GM12865 (cell line): Measurements from ENCODE around the gene VEGFC.

Experiments
- DNase-seq: peaks from one replicate; pipeline ENCODE4 v3.0.0; 2010; ENCODE audit warnings: low read depth
- H3K4me3 ChIP-seq: 2 replicates; pipeline ENCODE4 v1.5.1; 2011; ENCODE audit warnings: mild to moderate bottlenecking, low read depth, low read length, control low read depth
- CTCF ChIP-seq: IDR thresholded peaks from 2 replicates; pipeline ENCODE4 v1.5.1; 2011; ENCODE audit warnings: low read length, control low read depth, low read depth, inconsistent platforms; ENCODE audit not compliant: insufficient read depth; ENCODE audit errors: missing control alignments

VEGFC gene

GRCh38 chr4:176675810-176676209 is 116.9 kb downstream of the VEGFC start:
- H3K4me3 ChIP-seq, result no peak overlapping the region
- no peak for DNase-seq
- TF ChIP-seq CTCF, result no peak

- DNase-seq, result no peak
- H3K4me3 ChIP-seq, result no peak overlapping the region
- TF ChIP-seq CTCF, result no peak
These were observed 121.2 kb downstream of the VEGFC start for GRCh38 chr4:176671532-176671931.

GRCh38 chr4:176668324-176668723 is 124.4 kb downstream of the VEGFC start:
- TF ChIP-seq CTCF, result no peak
- H3K4me3 ChIP-seq, result no peak overlapping the region
- no peak for DNase-seq

- no peak for TF ChIP-seq CTCF
- DNase-seq, result no peak
- no peak overlapping the region for H3K4me3 ChIP-seq
These were observed 127.8 kb downstream of the VEGFC start for GRCh38 chr4:176664964-176665363.

GRCh38 chr4:176660561-176660960 is 132.2 kb downstream of the VEGFC start:
- no peak overlapping the region for H3K4me3 ChIP-seq
- no peak for TF ChIP-seq CTCF
- no peak for DNase-seq

- no peak for TF ChIP-seq CTCF
- DNase-seq, result no peak
- no peak overlapping the region for H3K4me3 ChIP-seq
These were observed 136.6 kb downstream of the VEGFC start for GRCh38 chr4:176656108-176656507.

- DNase-seq, result no peak
- no peak overlapping the region for H3K4me3 ChIP-seq
- TF ChIP-seq CTCF, result no peak
These were observed 138.0 kb downstream of the VEGFC start for GRCh38 chr4:176654565-176655216.
